Naive thymus-derived CD4-positive, alpha-beta T cell (primary cell): ENCODE measurements around the gene UGT1A6. TPM values are rescaled to one million over a fixed set of nuclear protein-coding genes. Genes with fewer than 3 reads are reported as not detected.

Experiments
- ATAC-seq: fragments of 150-1000 bp; cut with Tn5 transposase; 2 replicates; pipeline ENCODE4 v1.10.0; 2021; ENCODE audit warnings: mild to moderate bottlenecking, moderate library complexity
- CTCF ChIA-PET: fragments of 350-600 bp; sonication (Branson Sonifier 250); formaldehyde crosslinking; loops from one replicate; lab custom pipeline; 2021; ENCODE audit warnings: antibody characterized with exemption; lab: Charles Lee
- POLR2A ChIA-PET: fragments of 350-600 bp; sonication (Branson Sonifier 250); formaldehyde crosslinking; loops from one replicate; lab custom pipeline; 2021; ENCODE audit warnings: antibody characterized with exemption, inconsistent platforms; lab: Charles Lee
- DNase-seq, 9 donors: peaks; one replicate each; pipeline versions ENCODE4 v3.0.0 to v3.0.0-alpha.2; 2020 to 2022; ENCODE audit warnings: mixed read lengths in 1 of 9
- H3K27ac ChIP-seq: one replicate; pipeline ENCODE4 v1.7.0; 2013; ENCODE audit warnings: mild to moderate bottlenecking, low read depth, low read length, moderate library complexity
- H3K27me3 ChIP-seq, 2 donors: one replicate each; pipeline ENCODE4 v1.7.0; 2013; ENCODE audit warnings: low read length in 2 of 2, mild to moderate bottlenecking in 2 of 2, moderate library complexity in 2 of 2; ENCODE audit not compliant: control insufficient read depth in 2 of 2, insufficient read depth in 2 of 2
- H3K36me3 ChIP-seq, 3 experiments: 1 replicate in 2 of 3; 2 replicates in 1 of 3; pipeline ENCODE4 v1.7.0; 2013; ENCODE audit warnings: low read length in 3 of 3, mild to moderate bottlenecking in 3 of 3, moderate library complexity in 1 of 3; ENCODE audit not compliant: insufficient read depth in 3 of 3, control insufficient read depth in 2 of 3
- H3K4me1 ChIP-seq, 2 donors: one replicate each; pipeline ENCODE4 v1.7.0; 2013; ENCODE audit warnings: low read length in 2 of 2, mild to moderate bottlenecking in 2 of 2, moderate library complexity in 1 of 2; ENCODE audit not compliant: control insufficient read depth in 2 of 2, insufficient read depth in 2 of 2
- H3K4me3 ChIP-seq: 2 replicates; pipeline ENCODE4 v1.7.0; 2013; ENCODE audit warnings: mild to moderate bottlenecking, low read length
- H3K9me3 ChIP-seq, 3 experiments: 1 replicate in 2 of 3; 2 replicates in 1 of 3; pipeline ENCODE4 v1.7.0; 2013; ENCODE audit warnings: low read length in 3 of 3; ENCODE audit not compliant: control insufficient read depth in 2 of 3
- H3K27ac Mint-ChIP-seq, 9 donors: one replicate each; pipeline ENCODE4 v1.8.0; 2020 to 2022; ENCODE audit warnings: mixed read lengths in 9 of 9, mild to moderate bottlenecking in 8 of 9, moderate library complexity in 5 of 9, inconsistent platforms in 2 of 9
- H3K27me3 Mint-ChIP-seq, 5 donors: one replicate each; pipeline ENCODE4 v1.8.0; 2021 to 2022; ENCODE audit warnings: mixed read lengths in 5 of 5, mild to moderate bottlenecking in 1 of 5
- H3K36me3 Mint-ChIP-seq, 5 donors: one replicate each; pipeline ENCODE4 v1.8.0; 2020 to 2022; ENCODE audit warnings: mixed read lengths in 5 of 5, mild to moderate bottlenecking in 3 of 5, inconsistent platforms in 1 of 5
- H3K4me1 Mint-ChIP-seq, 7 donors: one replicate each; pipeline ENCODE4 v1.8.0; 2020 to 2022; ENCODE audit warnings: mixed read lengths in 7 of 7, mild to moderate bottlenecking in 3 of 7, inconsistent platforms in 1 of 7
- H3K4me3 Mint-ChIP-seq, 10 donors: one replicate each; pipeline ENCODE4 v1.8.0; 2020 to 2022; ENCODE audit warnings: mild to moderate bottlenecking in 10 of 10, mixed read lengths in 10 of 10, moderate library complexity in 6 of 10, inconsistent platforms in 2 of 10
- H3K9me3 Mint-ChIP-seq, 11 donors: one replicate each; pipeline ENCODE4 v1.8.0; 2020 to 2022; ENCODE audit warnings: mixed read lengths in 11 of 11, mild to moderate bottlenecking in 4 of 11, inconsistent platforms in 1 of 11, moderate library complexity in 1 of 11
- intact Hi-C, 2 donors: fragments of 100-400 bp; cut with micrococcal nuclease; formaldehyde crosslinking; loops; one replicate each; pipeline ENCODE4 v1.15.1; 2023
- polyA plus RNA-seq, 2 donors: library from polyadenylated mRNA; unstranded; fragments of 300-500 nt; fragmentation: Illumina TruSeq; gene quantifications; one replicate each; pipeline ENCODE4 v1.2.3, GENCODE V29; 2021
- total RNA-seq, 6 experiments: library from RNA in 5 of 6; stranded (reverse) in 5 of 6; gene quantifications; 1 replicate in 5 of 6; 2 replicates in 1 of 6; pipeline ENCODE4 v1.2.3 and lab custom pipeline; 2021 to 2026

The UGT1A6 gene
- total and polyA plus RNA-seq, 7 experiments from 2014 or later: not detected

GRCh38 chr2:233702238-233702637, 9.5 kb downstream of the UGT1A6 start:
- intact Hi-C loops: no loop called here
- Mint-ChIP-seq H3K4me1 (no peaks in the 10 kb centered on the region), H3K4me3 (no peak overlapping the region), H3K27me3 (peaks cover 12 to 25% (median 14%) of the 10 kb centered on the region in 5 donors), H3K27ac (no peak overlapping the region), H3K36me3 (peaks cover 0 to 5% (median 0%) of the 10 kb centered on the region in 5 donors), H3K9me3 (peaks cover 0 to 10% (median 3%) of the 10 kb centered on the region in 11 donors)
- ChIA-PET POLR2A (no interaction called here), CTCF (no interaction called here)
- H3K27me3 ChIP-seq: peaks cover 0 to 4% of the 10 kb centered on the region in 2 donors
- no peak overlapping the region for H3K4me3 ChIP-seq
- no peak overlapping the region for H3K27ac ChIP-seq
- H3K9me3 ChIP-seq: no peaks in the 10 kb centered on the region
- DNase-seq (no peak), ATAC-seq (no peak)
- H3K36me3 ChIP-seq: no peaks in the 10 kb centered on the region
- H3K4me1 ChIP-seq: no peaks in the 10 kb centered on the region

- ATAC-seq (no peak), DNase-seq (no peak)
- H3K27ac ChIP-seq: no peak overlapping the region
- ChIA-PET POLR2A (no interaction called here), CTCF (no interaction called here)
- H3K36me3 ChIP-seq: no peaks in the 10 kb centered on the region
- H3K4me1 Mint-ChIP-seq: no peaks in the 10 kb centered on the region
- intact Hi-C loops: no loop called here
- H3K4me3 ChIP-seq: no peak overlapping the region
- H3K9me3 Mint-ChIP-seq: peaks cover 0 to 10% (median 3%) of the 10 kb centered on the region in 11 donors
- peaks cover 0 to 7% of the 10 kb centered on the region in 2 donors for H3K27me3 ChIP-seq
- H3K27me3 Mint-ChIP-seq: peaks cover 9 to 32% (median 14%) of the 10 kb centered on the region in 5 donors
- no peak overlapping the region for H3K27ac Mint-ChIP-seq
- peaks cover 0 to 5% (median 0%) of the 10 kb centered on the region in 5 donors for H3K36me3 Mint-ChIP-seq
- no peaks in the 10 kb centered on the region for H3K4me1 ChIP-seq
- no peaks in the 10 kb centered on the region for H3K9me3 ChIP-seq
- no peak overlapping the region for H3K4me3 Mint-ChIP-seq
These were observed 13.3 kb downstream of the UGT1A6 start for GRCh38 chr2:233705911-233706506.

GRCh38 chr2:233706720-233707119, 14.0 kb downstream of the UGT1A6 start:
- H3K9me3 Mint-ChIP-seq: peaks cover 0 to 10% (median 3%) of the 10 kb centered on the region in 11 donors
- intact Hi-C loops: no loop called here
- Histone ChIP-seq H3K4me3 (no peak overlapping the region), H3K4me1 (no peaks in the 10 kb centered on the region), H3K27ac (no peak overlapping the region), H3K36me3 (no peaks in the 10 kb centered on the region), H3K27me3 (peaks cover 0 to 7% of the 10 kb centered on the region in 2 donors), H3K9me3 (no peaks in the 10 kb centered on the region)
- POLR2A ChIA-PET: no interaction called here
- peaks cover 0 to 5% (median 0%) of the 10 kb centered on the region in 5 donors for H3K36me3 Mint-ChIP-seq
- H3K4me1 Mint-ChIP-seq: no peaks in the 10 kb centered on the region
- H3K27ac Mint-ChIP-seq: no peak overlapping the region
- DNase-seq (no peak), ATAC-seq (no peak)
- H3K4me3 Mint-ChIP-seq: no peak overlapping the region
- H3K27me3 Mint-ChIP-seq: peaks cover 13 to 33% (median 19%) of the 10 kb centered on the region in 5 donors
- CTCF ChIA-PET: no interaction called here

- H3K36me3 ChIP-seq: no peaks in the 10 kb centered on the region
- Mint-ChIP-seq H3K27me3 (peaks cover 13 to 31% (median 25%) of the 10 kb centered on the region in 5 donors), H3K4me3 (no peak overlapping the region), H3K36me3 (peaks cover 0 to 5% (median 0%) of the 10 kb centered on the region in 5 donors), H3K9me3 (peaks cover 0 to 10% (median 3%) of the 10 kb centered on the region in 11 donors), H3K27ac (no peak overlapping the region), H3K4me1 (no peaks in the 10 kb centered on the region)
- ChIA-PET CTCF (no interaction called here), POLR2A (no interaction called here)
- intact Hi-C loops: no loop called here
- DNase-seq (no peak), ATAC-seq (no peak)
- no peaks in the 10 kb centered on the region for H3K9me3 ChIP-seq
- H3K27me3 ChIP-seq: peaks cover 0 to 7% of the 10 kb centered on the region in 2 donors
- no peaks in the 10 kb centered on the region for H3K4me1 ChIP-seq
- no peak overlapping the region for H3K4me3 ChIP-seq
- no peak overlapping the region for H3K27ac ChIP-seq
These were observed 15.4 kb downstream of the UGT1A6 start for GRCh38 chr2:233707940-233708644.

GRCh38 chr2:233708942-233709341, 16.3 kb downstream of the UGT1A6 start:
- ATAC-seq (no peak), DNase-seq (no peak)
- no peak overlapping the region for H3K27ac ChIP-seq
- no peak overlapping the region for H3K4me3 ChIP-seq
- POLR2A ChIA-PET: no interaction called here
- H3K4me1 Mint-ChIP-seq: peaks cover 0 to 4% (median 0%) of the 10 kb centered on the region in 7 donors
- no peaks in the 10 kb centered on the region for H3K4me1 ChIP-seq
- intact Hi-C loops: no loop called here
- peaks cover 0 to 4% (median 0%) of the 10 kb centered on the region in 5 donors for H3K36me3 Mint-ChIP-seq
- peaks cover 0 to 8% (median 3%) of the 10 kb centered on the region in 11 donors for H3K9me3 Mint-ChIP-seq
- CTCF ChIA-PET: no interaction called here
- no peak overlapping the region for H3K4me3 Mint-ChIP-seq
- H3K27me3 Mint-ChIP-seq: peaks cover 20 to 36% (median 25%) of the 10 kb centered on the region in 5 donors
- no peaks in the 10 kb centered on the region for H3K36me3 ChIP-seq
- no peak overlapping the region for H3K27ac Mint-ChIP-seq
- peaks cover 0 to 7% of the 10 kb centered on the region in 2 donors for H3K27me3 ChIP-seq
- H3K9me3 ChIP-seq: no peaks in the 10 kb centered on the region

- Histone ChIP-seq H3K36me3 (no peaks in the 10 kb centered on the region), H3K9me3 (no peaks in the 10 kb centered on the region), H3K4me3 (no peak overlapping the region), H3K27ac (no peak overlapping the region), H3K4me1 (no peaks in the 10 kb centered on the region), H3K27me3 (peaks cover 0 to 6% of the 10 kb centered on the region in 2 donors)
- peak; percentile 75 for ATAC-seq
- Mint-ChIP-seq H3K4me1 (peaks cover 0 to 5% (median 0%) of the 10 kb centered on the region in 7 donors), H3K9me3 (no peaks in the 10 kb centered on the region), H3K27ac (peak overlapping the region in 1 of 9 donors; percentile 17), H3K36me3 (no peaks in the 10 kb centered on the region), H3K4me3 (no peak overlapping the region), H3K27me3 (peaks cover 21 to 40% (median 23%) of the 10 kb centered on the region in 5 donors)
- POLR2A ChIA-PET: no interaction called here
- intact Hi-C loops: loop anchor here (2.0 to 5.0 kb wide), 7 partner anchors 145 to 1105 kb away; partner anchors contain the start of genes ATG16L1 (in 1 of the 2) and USP40 (in 1 of the 2)
- DNase-seq: peak; percentile 16 to 66 (median 48)
- CTCF ChIA-PET: interaction anchor here (1.1 to 1.7 kb wide), 3 partner anchors 80 to 791 kb away, joined by 3 to 5 read pairs (median 3); no protein-coding TSS in a partner anchor
These were observed 18.8 kb downstream of the UGT1A6 start for GRCh38 chr2:233711312-233712008.
